ENCODE results near the gene LRRK2.

The LRRK2 gene

DNA sequence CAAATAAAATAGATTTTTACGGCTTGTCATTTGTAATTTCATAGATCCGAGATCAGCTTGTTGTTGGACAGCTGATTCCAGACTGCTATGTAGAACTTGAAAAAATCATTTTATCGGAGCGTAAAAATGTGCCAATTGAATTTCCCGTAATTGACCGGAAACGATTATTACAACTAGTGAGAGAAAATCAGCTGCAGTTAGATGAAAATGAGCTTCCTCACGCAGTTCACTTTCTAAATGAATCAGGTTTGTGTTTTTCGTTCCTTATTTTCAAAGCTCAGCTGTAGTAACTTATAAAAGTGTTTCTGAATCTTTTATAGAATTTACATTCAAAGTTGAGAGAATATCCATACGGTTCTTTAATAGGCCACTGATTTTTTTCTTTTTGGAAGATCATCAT, 89.1 kb downstream of the LRRK2 start:
- Histone ChIP-seq H2AFZ (ENCODE audit: low read length) (no peak overlapping the region), H3K9me2 (replicated peaks; ENCODE audit: low read depth, low read length) (no peaks in the 10 kb centered on the region), H4K20me1 (ENCODE audit: insufficient read depth, low read length, poor library complexity, severe bottlenecking) (no peaks in the 10 kb centered on the region), H3K4me3 (ENCODE audit: low read length, poor library complexity, severe bottlenecking) (no peak overlapping the region), H3K4me2 (ENCODE audit: low read depth, low read length, poor library complexity, severe bottlenecking) (no peak overlapping the region), H3K4me1 (ENCODE audit: insufficient read depth, low read length, poor library complexity, severe bottlenecking) (no peaks in the 10 kb centered on the region), H3K79me2 (ENCODE audit: insufficient read depth, low read length) (no peaks in the 10 kb centered on the region), H3K9me3 (ENCODE audit: insufficient read depth, low read depth, low read length) (no peaks in the 10 kb centered on the region), H3K9ac (ENCODE audit: low read depth, low read length, poor library complexity, severe bottlenecking) (no peak overlapping the region), H3F3A (ENCODE audit: low read depth) (no peaks in the 10 kb centered on the region), H3K27me3 (ENCODE audit: insufficient read depth, low read length, poor library complexity, severe bottlenecking) (no peaks in the 10 kb centered on the region), H3K36me3 (ENCODE audit: insufficient read depth, low read length) (no peaks in the 10 kb centered on the region)
- TF ChIP-seq, protein P1, sequence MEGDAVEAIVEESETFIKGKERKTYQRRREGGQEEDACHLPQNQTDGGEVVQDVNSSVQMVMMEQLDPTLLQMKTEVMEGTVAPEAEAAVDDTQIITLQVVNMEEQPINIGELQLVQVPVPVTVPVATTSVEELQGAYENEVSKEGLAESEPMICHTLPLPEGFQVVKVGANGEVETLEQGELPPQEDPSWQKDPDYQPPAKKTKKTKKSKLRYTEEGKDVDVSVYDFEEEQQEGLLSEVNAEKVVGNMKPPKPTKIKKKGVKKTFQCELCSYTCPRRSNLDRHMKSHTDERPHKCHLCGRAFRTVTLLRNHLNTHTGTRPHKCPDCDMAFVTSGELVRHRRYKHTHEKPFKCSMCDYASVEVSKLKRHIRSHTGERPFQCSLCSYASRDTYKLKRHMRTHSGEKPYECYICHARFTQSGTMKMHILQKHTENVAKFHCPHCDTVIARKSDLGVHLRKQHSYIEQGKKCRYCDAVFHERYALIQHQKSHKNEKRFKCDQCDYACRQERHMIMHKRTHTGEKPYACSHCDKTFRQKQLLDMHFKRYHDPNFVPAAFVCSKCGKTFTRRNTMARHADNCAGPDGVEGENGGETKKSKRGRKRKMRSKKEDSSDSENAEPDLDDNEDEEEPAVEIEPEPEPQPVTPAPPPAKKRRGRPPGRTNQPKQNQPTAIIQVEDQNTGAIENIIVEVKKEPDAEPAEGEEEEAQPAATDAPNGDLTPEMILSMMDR (conservative IDR thresholded peaks at IDR 0.05; ENCODE audit: low read length): no peak
- no peak for TF ChIP-seq EZH2phosphoT487 (IDR thresholded peaks at IDR 0.05; ENCODE audit: borderline replicate concordance)

DNA sequence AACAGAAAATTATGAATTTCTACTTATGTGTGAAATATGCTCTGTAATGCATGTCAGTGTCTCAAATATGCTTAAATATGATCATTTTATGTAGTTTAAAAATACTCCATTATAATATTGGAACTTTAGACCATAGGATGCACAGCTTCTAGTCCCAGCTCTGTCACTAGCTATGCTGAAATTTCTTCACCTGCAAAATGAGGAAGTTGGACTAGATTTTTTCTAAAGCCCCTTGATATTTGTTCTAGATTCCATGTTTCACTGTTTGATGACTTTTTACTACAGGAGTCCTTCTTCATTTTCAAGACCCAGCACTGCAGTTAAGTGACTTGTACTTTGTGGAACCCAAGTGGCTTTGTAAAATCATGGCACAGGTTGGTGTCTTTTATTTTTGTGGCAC, 90.1 kb downstream of the LRRK2 start:
- Histone ChIP-seq H3K4me2 (ENCODE audit: low read depth, low read length, poor library complexity, severe bottlenecking) (no peak overlapping the region), H4K20me1 (ENCODE audit: insufficient read depth, low read length, poor library complexity, severe bottlenecking) (no peaks in the 10 kb centered on the region), H3K9me3 (ENCODE audit: insufficient read depth, low read depth, low read length) (no peaks in the 10 kb centered on the region), H3K9ac (ENCODE audit: low read depth, low read length, poor library complexity, severe bottlenecking) (no peak overlapping the region), H3K4me1 (ENCODE audit: insufficient read depth, low read length, poor library complexity, severe bottlenecking) (no peaks in the 10 kb centered on the region), H3K36me3 (ENCODE audit: insufficient read depth, low read length) (no peaks in the 10 kb centered on the region), H2AFZ (ENCODE audit: low read length) (no peak overlapping the region), H3K4me3 (ENCODE audit: low read length, poor library complexity, severe bottlenecking) (no peak overlapping the region), H3K79me2 (ENCODE audit: insufficient read depth, low read length) (no peaks in the 10 kb centered on the region), H3F3A (ENCODE audit: low read depth) (no peaks in the 10 kb centered on the region), H3K9me2 (replicated peaks; ENCODE audit: low read depth, low read length) (no peaks in the 10 kb centered on the region), H3K27me3 (ENCODE audit: insufficient read depth, low read length, poor library complexity, severe bottlenecking) (no peaks in the 10 kb centered on the region)
- TF ChIP-seq, protein P1 (conservative IDR thresholded peaks at IDR 0.05; ENCODE audit: low read length): no peak

DNA sequence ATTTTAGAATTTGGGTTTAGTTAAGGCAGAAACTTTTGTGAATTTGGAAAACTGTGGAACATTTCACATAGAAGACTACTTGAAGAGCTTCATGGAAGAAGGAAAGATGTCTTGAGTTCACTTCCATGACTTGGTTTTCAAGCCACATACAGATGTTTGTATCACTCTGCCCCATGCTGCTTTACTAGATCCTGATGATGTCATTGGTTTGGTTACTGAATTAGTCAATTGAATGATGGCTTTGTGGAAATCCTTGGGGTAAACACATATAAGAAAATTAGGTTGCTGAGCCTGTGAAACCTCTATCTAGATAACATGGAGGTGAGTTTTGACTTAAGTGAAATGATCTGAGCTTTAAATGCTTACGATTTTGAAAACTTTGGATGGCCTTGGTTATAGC, 90.6 kb downstream of the LRRK2 start:
- H2AFZ ChIP-seq (ENCODE audit: low read length): no peak overlapping the region
- H3K9ac ChIP-seq (ENCODE audit: low read depth, low read length, poor library complexity, severe bottlenecking): no peak overlapping the region

More for the DNA sequence above, 90.6 kb downstream of the LRRK2 start:
- H4K20me1 ChIP-seq (ENCODE audit: insufficient read depth, low read length, poor library complexity, severe bottlenecking): no peaks in the 10 kb centered on the region
- H3K4me1 ChIP-seq (ENCODE audit: insufficient read depth, low read length, poor library complexity, severe bottlenecking): no peaks in the 10 kb centered on the region
- H3K4me2 ChIP-seq (ENCODE audit: low read depth, low read length, poor library complexity, severe bottlenecking): no peak overlapping the region
- no peaks in the 10 kb centered on the region for H3K27me3 ChIP-seq (ENCODE audit: insufficient read depth, low read length, poor library complexity, severe bottlenecking)
- no peaks in the 10 kb centered on the region for H3F3A ChIP-seq (ENCODE audit: low read depth)
- H3K36me3 ChIP-seq (ENCODE audit: insufficient read depth, low read length): no peaks in the 10 kb centered on the region
- H3K9me3 ChIP-seq (ENCODE audit: insufficient read depth, low read depth, low read length): no peaks in the 10 kb centered on the region
- H3K79me2 ChIP-seq (ENCODE audit: insufficient read depth, low read length): no peaks in the 10 kb centered on the region
- no peaks in the 10 kb centered on the region for H3K9me2 ChIP-seq (replicated peaks; ENCODE audit: low read depth, low read length)
- no peak for TF ChIP-seq EZH2phosphoT487 (IDR thresholded peaks at IDR 0.05; ENCODE audit: borderline replicate concordance)
- TF ChIP-seq, protein P1 (conservative IDR thresholded peaks at IDR 0.05; ENCODE audit: low read length): no peak
- H3K4me3 ChIP-seq (ENCODE audit: low read length, poor library complexity, severe bottlenecking): no peak overlapping the region
